Endothelial cell of umbilical vein (primary cell): ENCODE data around the gene ETV6. TPM values are rescaled to one million over a fixed set of nuclear protein-coding genes. Genes with fewer than 3 reads are reported as not detected.

Experiments used
- BruUV-seq: library from RNA; stranded (reverse); fragments of 400-500 nt; replicated peaks from 2 replicates; lab custom pipeline; 2021; lab: Mats Ljungman, UMichigan
- CTCF ChIA-PET: fragments of 300-600, 350-600 bp; sonication (Branson Sonifier 250); formaldehyde crosslinking; loops from one replicate; lab custom pipeline; 2021; ENCODE audit warnings: antibody characterized with exemption, inconsistent platforms; lab: Charles Lee
- POLR2A ChIA-PET: fragments of 300-600, 350-600 bp; sonication (Branson Sonifier 250); formaldehyde crosslinking; loops from one replicate; lab custom pipeline; 2021; ENCODE audit warnings: antibody characterized with exemption, inconsistent platforms; lab: Charles Lee
- DNase-seq: peaks from one replicate; pipeline ENCODE4 v3.0.0-alpha.2; 2011; ENCODE audit warnings: low read depth, low spot score
- FAIRE-seq: peaks from 2 replicates; lab custom pipeline; 2011; peaks lifted over from hg19 to GRCh38; lab: Jason Lieb, UNC
- H2AFZ ChIP-seq: 2 replicates; pipeline ENCODE4 v1.6.0; 2012; ENCODE audit warnings: low read depth, low read length, control low read depth, inconsistent platforms
- H3K27ac ChIP-seq: 2 replicates; pipeline ENCODE4 v1.5.1; 2011; ENCODE audit warnings: low read depth, mild to moderate bottlenecking, control low read depth, low read length, moderate library complexity; ENCODE audit not compliant: insufficient read depth
- H3K27me3 ChIP-seq, 2 experiments: 2 replicates each; pipeline versions ENCODE4 v1.6.0 to v1.6.1; 2011; ENCODE audit warnings: low read length in 2 of 2, mixed read lengths in 1 of 2; ENCODE audit not compliant: control insufficient read depth in 2 of 2, insufficient read depth in 2 of 2
- H3K36me3 ChIP-seq, 2 experiments: 2 replicates in 1 of 2; 3 replicates in 1 of 2; pipeline ENCODE4 v1.5.1; 2011; ENCODE audit warnings: low read length in 2 of 2, mild to moderate bottlenecking in 1 of 2, moderate library complexity in 1 of 2; ENCODE audit not compliant: control insufficient read depth in 2 of 2, insufficient read depth in 2 of 2; ENCODE audit errors: extremely low read depth in 1 of 2
- H3K4me1 ChIP-seq: 3 replicates; pipeline ENCODE4 v1.5.1; 2011; ENCODE audit warnings: mild to moderate bottlenecking, low read length; ENCODE audit not compliant: control insufficient read depth, insufficient read depth; ENCODE audit errors: extremely low read depth
- H3K4me2 ChIP-seq: 2 replicates; pipeline ENCODE4 v1.6.1; 2011; ENCODE audit warnings: low read length, control low read depth, mixed read lengths; ENCODE audit not compliant: insufficient read depth
- H3K4me3 ChIP-seq, 3 experiments: fragments of 200-600 bp in 1 of 3; sonication (generic), shearing (Covaris generic) in 1 of 3; replicated peaks in 1 of 3; 2 replicates each; pipeline ENCODE4 v1.5.1; 2011 to 2016; ENCODE audit warnings: control low read depth in 3 of 3, low read length in 3 of 3, mild to moderate bottlenecking in 2 of 3, inconsistent platforms in 1 of 3, low read depth in 1 of 3, moderate library complexity in 1 of 3; ENCODE audit not compliant: insufficient read depth in 1 of 3
- H3K79me2 ChIP-seq: 2 replicates; pipeline ENCODE4 v1.6.0; 2012; ENCODE audit warnings: low read length, inconsistent platforms; ENCODE audit not compliant: control insufficient read depth, insufficient read depth
- H3K9ac ChIP-seq: replicated peaks from 2 replicates; pipeline ENCODE3; 2011; ENCODE audit warnings: low read length, control low read depth; ENCODE audit not compliant: insufficient read depth; ENCODE audit errors: extremely low read depth
- H3K9me1 ChIP-seq: replicated peaks from 3 replicates; pipeline ENCODE4 v1.6.0; 2011; ENCODE audit warnings: mild to moderate bottlenecking, low read length; ENCODE audit not compliant: control insufficient read depth, insufficient read depth; ENCODE audit errors: extremely low read depth
- H3K9me3 ChIP-seq: replicated peaks from 2 replicates; pipeline ENCODE4 v1.5.1; 2012; ENCODE audit warnings: low read length, inconsistent platforms; ENCODE audit not compliant: control insufficient read depth, insufficient read depth
- H4K20me1 ChIP-seq: replicated peaks from 2 replicates; pipeline ENCODE3; 2011; ENCODE audit warnings: mild to moderate bottlenecking, low read length; ENCODE audit not compliant: control insufficient read depth, insufficient read depth; ENCODE audit errors: extremely low read depth
- CTCF ChIP-seq, 2 donors: IDR thresholded peaks; 1 replicate in 1 of 2; 2 replicates in 1 of 2; pipeline ENCODE4 v1.5.1; 2011; ENCODE audit warnings: low read length in 2 of 2, mild to moderate bottlenecking in 2 of 2, moderate library complexity in 2 of 2, control low read depth in 1 of 2, inconsistent platforms in 1 of 2, low read depth in 1 of 2; ENCODE audit not compliant: insufficient read depth in 1 of 2; ENCODE audit errors: extremely low read depth in 1 of 2
- EZH2 ChIP-seq: IDR thresholded peaks from 2 replicates; pipeline ENCODE4 v1.6.1; 2012; ENCODE audit warnings: borderline replicate concordance, low read depth, mild to moderate bottlenecking, moderate library complexity, low read length, inconsistent platforms; ENCODE audit not compliant: severe bottlenecking
- FOS ChIP-seq: IDR thresholded peaks from 2 replicates; pipeline ENCODE4 v1.6.1; 2011; ENCODE audit warnings: mild to moderate bottlenecking, low read length, moderate library complexity, borderline replicate concordance; ENCODE audit not compliant: insufficient read depth
- GATA2 ChIP-seq: IDR thresholded peaks from 2 replicates; pipeline ENCODE4 v1.7.0; 2011; ENCODE audit warnings: low read depth, mild to moderate bottlenecking, moderate library complexity, mixed read lengths, low read length; ENCODE audit not compliant: insufficient read length, insufficient read depth
- JUN ChIP-seq: IDR thresholded peaks from 2 replicates; pipeline ENCODE4 v1.6.1; 2011; ENCODE audit warnings: borderline replicate concordance, low read depth; ENCODE audit not compliant: insufficient read length, insufficient read depth
- MAX ChIP-seq: IDR thresholded peaks from 2 replicates; pipeline ENCODE4 v1.6.1; 2011; ENCODE audit not compliant: insufficient read depth, insufficient read length
- MYC ChIP-seq: IDR thresholded peaks from one replicate; pipeline ENCODE4 v1.6.1; 2011; ENCODE audit warnings: mild to moderate bottlenecking, low read depth, low read length
- POLR2A ChIP-seq: IDR thresholded peaks from 2 replicates; pipeline ENCODE4 v1.6.1; 2012; ENCODE audit warnings: low read depth, mild to moderate bottlenecking, control low read depth, low read length
- POLR2AphosphoS5 ChIP-seq: IDR thresholded peaks from 2 replicates; pipeline ENCODE4 v1.6.1; 2012; ENCODE audit warnings: low read depth, mild to moderate bottlenecking, control low read depth, low read length, moderate library complexity; ENCODE audit not compliant: insufficient read depth
- dilution Hi-C: fragments of 300-500 bp; cut with MboI; formaldehyde crosslinking; loops from one replicate; pipeline ENCODE4 v1.15.0; 2019; ENCODE audit warnings: low sequenced_read_pairs; ENCODE audit not compliant: extremely low pct_ligation_motif_present
- intact Hi-C: fragments of 100-400 bp; cut with micrococcal nuclease; formaldehyde crosslinking; loops from one replicate; pipeline ENCODE4 v1.10.0; 2022
- polyA plus RNA-seq, 4 experiments: library from polyadenylated mRNA; depleted of rRNA in 3 of 4; stranded (reverse) in 3 of 4; unstranded in 1 of 4; fragments of >200 nt; gene quantifications; 2 replicates each; pipeline versions ENCODE4 v1.2.1 to v1.2.3, GENCODE V29; 2011 to 2012; ENCODE audit warnings: missing spikeins in 1 of 4
- total RNA-seq: library from RNA; stranded (reverse); gene quantifications from 2 replicates; pipeline ENCODE4 v1.2.3, GENCODE V29; 2021

The ETV6 gene
- total and polyA plus RNA-seq, 2 donors (not counting 3 experiments of a cell fraction or from before 2014, with no cell fraction given) = 15.9 to 57.1 TPM

GRCh38 chr12:11819643-11820042, 170.2 kb downstream of the ETV6 start:
- Histone ChIP-seq H3K9me3 (no peaks in the 10 kb centered on the region), H2AFZ (no peak overlapping the region), H3K9ac (no peak overlapping the region), H3K4me2 (no peak overlapping the region), H3K79me2 (peaks cover 10% of the 10 kb centered on the region), H3K27me3 (no peaks in the 10 kb centered on the region), H4K20me1 (no peaks in the 10 kb centered on the region), H3K27ac (no peak overlapping the region), H3K36me3 (no peaks in the 10 kb centered on the region), H3K4me1 (peaks cover 17% of the 10 kb centered on the region), H3K9me1 (no peaks in the 10 kb centered on the region), H3K4me3 (no peak overlapping the region)
- ChIA-PET CTCF (interaction anchor here (1.0 kb wide), 1 partner anchor 21 kb away, joined by 4 read pairs; no protein-coding TSS in a partner anchor), POLR2A (no interaction called here)
- intact Hi-C loops = no loop called here
- DNase-seq (no peak), FAIRE-seq (peak; percentile 31)
- TF ChIP-seq FOS = no peak
- no peak for TF ChIP-seq GATA2
- no peak for TF ChIP-seq MAX
- no peak for TF ChIP-seq EZH2
- no peak for TF ChIP-seq POLR2AphosphoS5
- TF ChIP-seq POLR2A = no peak
- no peak for TF ChIP-seq CTCF (IDR thresholded peaks at IDR 0.05; ENCODE audit: extremely low read depth in 1 of 2, insufficient read depth in 1 of 2, low read depth in 1 of 2, low read length in 2 of 2)
- TF ChIP-seq MYC = no peak
- no peak for TF ChIP-seq JUN
- no TSS peak for BruUV-seq
- dilution Hi-C loops = no loop called here
